ENCODE results near the gene PXDN. TPM values are rescaled to one million over a fixed set of nuclear protein-coding genes. Genes with fewer than 3 reads are reported as not detected.

Gene PXDN, protein sequence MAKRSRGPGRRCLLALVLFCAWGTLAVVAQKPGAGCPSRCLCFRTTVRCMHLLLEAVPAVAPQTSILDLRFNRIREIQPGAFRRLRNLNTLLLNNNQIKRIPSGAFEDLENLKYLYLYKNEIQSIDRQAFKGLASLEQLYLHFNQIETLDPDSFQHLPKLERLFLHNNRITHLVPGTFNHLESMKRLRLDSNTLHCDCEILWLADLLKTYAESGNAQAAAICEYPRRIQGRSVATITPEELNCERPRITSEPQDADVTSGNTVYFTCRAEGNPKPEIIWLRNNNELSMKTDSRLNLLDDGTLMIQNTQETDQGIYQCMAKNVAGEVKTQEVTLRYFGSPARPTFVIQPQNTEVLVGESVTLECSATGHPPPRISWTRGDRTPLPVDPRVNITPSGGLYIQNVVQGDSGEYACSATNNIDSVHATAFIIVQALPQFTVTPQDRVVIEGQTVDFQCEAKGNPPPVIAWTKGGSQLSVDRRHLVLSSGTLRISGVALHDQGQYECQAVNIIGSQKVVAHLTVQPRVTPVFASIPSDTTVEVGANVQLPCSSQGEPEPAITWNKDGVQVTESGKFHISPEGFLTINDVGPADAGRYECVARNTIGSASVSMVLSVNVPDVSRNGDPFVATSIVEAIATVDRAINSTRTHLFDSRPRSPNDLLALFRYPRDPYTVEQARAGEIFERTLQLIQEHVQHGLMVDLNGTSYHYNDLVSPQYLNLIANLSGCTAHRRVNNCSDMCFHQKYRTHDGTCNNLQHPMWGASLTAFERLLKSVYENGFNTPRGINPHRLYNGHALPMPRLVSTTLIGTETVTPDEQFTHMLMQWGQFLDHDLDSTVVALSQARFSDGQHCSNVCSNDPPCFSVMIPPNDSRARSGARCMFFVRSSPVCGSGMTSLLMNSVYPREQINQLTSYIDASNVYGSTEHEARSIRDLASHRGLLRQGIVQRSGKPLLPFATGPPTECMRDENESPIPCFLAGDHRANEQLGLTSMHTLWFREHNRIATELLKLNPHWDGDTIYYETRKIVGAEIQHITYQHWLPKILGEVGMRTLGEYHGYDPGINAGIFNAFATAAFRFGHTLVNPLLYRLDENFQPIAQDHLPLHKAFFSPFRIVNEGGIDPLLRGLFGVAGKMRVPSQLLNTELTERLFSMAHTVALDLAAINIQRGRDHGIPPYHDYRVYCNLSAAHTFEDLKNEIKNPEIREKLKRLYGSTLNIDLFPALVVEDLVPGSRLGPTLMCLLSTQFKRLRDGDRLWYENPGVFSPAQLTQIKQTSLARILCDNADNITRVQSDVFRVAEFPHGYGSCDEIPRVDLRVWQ (N-terminal part only)
- 10 to 100 TPM; 42.8 to 53.5 TPM for total RNA-seq
- polyA plus RNA-seq (ENCODE audit: insufficient read length in 2 of 2), result 10 to 100 TPM; 65.9 to 69.7 TPM
- long read RNA-seq, donor 1, partial matches to known transcripts, result 12 of 13 reads
- long read RNA-seq, donor 1, other reads (novel, unspliced or antisense), result 0 of 13 reads
- long read RNA-seq, donor 2, result 0 reads
- long read RNA-seq, donor 3, full-length matches to known transcripts, result 1 of 1 reads
- long read RNA-seq, donor 3, partial matches to known transcripts, result 0 of 1 reads
- long read RNA-seq, donor 3, other reads (novel, unspliced or antisense), result 0 of 1 reads
- long read RNA-seq, donor 4, full-length matches to known transcripts, result 5 of 44 reads
- long read RNA-seq, donor 4, partial matches to known transcripts, result 39 of 44 reads
- long read RNA-seq, donor 4, other reads (novel, unspliced or antisense), result 0 of 44 reads

GRCh38 chr2:1744446-1745170 lies at the start of gene PXDN:
Gene PXDN, minus strand, starts transcription at chr2:1744515. Its CDS starts 60 bp downstream, at chr2:1744455.
- 0% methylated on average over 68 of the region's 71 CpGs for WGBS (ENCODE audit: insufficient coverage)
- H3K4me3 ChIP-seq (ENCODE audit: low read depth, low read length), result peak within 1 kb of the TSS; percentile 62
- H3K9me3 ChIP-seq (ENCODE audit: control insufficient read depth, insufficient read depth, low read length), result no peaks in the 10 kb centered on the region
- DNase-seq (ENCODE audit: low read depth in 4 of 6, low spot score in 6 of 6), result peak in 3 of 6 donors; percentile 43 to 92 (median 90)
- H3K36me3 ChIP-seq (ENCODE audit: control insufficient read depth, insufficient read depth, low read length), result peaks cover 12% of the 10 kb centered on the region
- H3K27me3 ChIP-seq (ENCODE audit: control insufficient read depth, insufficient read depth, low read length), result no peaks in the 10 kb centered on the region
- peak within 1 kb of the TSS; percentile 85 for H3K27ac ChIP-seq (ENCODE audit: low read depth, low read length)
- H3K4me1 ChIP-seq (ENCODE audit: control insufficient read depth, insufficient read depth, low read length), result peaks cover 25% of the 10 kb centered on the region

- no peak overlapping the region for H3K4me3 ChIP-seq (ENCODE audit: low read depth, low read length)
- H3K27ac ChIP-seq (ENCODE audit: low read depth, low read length), result no peak overlapping the region
- peaks cover 24% of the 10 kb centered on the region for H3K4me1 ChIP-seq (ENCODE audit: control insufficient read depth, insufficient read depth, low read length)
- H3K9me3 ChIP-seq (ENCODE audit: control insufficient read depth, insufficient read depth, low read length), result no peaks in the 10 kb centered on the region
- 66% methylated on average over 17 of the region's 18 CpGs for WGBS (ENCODE audit: insufficient coverage)
- H3K36me3 ChIP-seq (ENCODE audit: control insufficient read depth, insufficient read depth, low read length), result peaks cover 43% of the 10 kb centered on the region
- no peak for DNase-seq (ENCODE audit: low read depth in 4 of 6, low spot score in 6 of 6)
- H3K27me3 ChIP-seq (ENCODE audit: control insufficient read depth, insufficient read depth, low read length), result no peaks in the 10 kb centered on the region
Observed at GRCh38 chr2:1793868-1794445, 49.6 kb upstream of the PXDN start.

DNA sequence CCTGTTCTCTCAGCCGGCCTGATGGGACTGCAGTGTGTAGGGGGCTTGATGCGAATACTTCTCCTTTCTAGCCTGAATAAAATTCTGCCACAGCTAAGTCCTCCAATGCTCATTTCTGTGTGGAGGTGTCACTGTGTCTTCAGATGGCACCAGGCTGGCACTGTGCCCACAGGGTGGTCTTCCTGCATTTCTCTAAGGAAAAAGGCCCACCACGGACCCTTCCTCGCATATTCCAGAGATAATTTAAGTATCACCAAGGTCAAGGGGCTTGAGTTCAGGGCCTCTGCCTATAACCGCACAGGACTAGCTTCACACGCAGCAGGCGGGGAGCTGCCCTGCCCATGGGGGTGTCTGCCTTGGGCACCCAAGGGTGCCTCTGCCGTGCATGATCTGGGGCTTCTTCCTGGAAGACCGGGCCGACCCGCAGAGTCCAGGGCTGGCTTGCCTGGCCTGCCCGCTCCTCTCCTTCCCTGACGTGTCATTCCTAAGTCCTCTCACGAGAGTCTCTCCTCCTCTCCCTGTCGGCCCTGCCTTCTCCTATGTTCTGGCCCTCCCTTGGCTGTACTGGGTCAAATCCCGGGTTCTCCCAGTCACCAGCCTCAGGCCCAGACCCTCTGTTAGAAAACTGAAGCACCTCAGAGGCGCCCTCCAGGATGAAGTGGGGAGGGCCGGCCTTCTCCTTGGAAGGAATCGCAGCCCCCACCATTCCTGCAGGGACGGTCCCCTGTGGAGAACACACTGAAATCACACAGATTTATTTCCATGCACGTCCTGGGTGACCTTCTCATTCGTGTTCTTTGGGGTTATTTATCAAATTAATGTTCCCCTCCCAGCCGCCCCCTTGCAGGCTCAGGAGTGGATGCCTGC lies 48.9 kb upstream of the PXDN start:
- no peak overlapping the region for H3K27ac ChIP-seq (ENCODE audit: low read depth, low read length)
- 80% methylated on average over 18 of the region's 23 CpGs for WGBS (ENCODE audit: insufficient coverage)

GRCh38 chr2:1791685-1792435 lies 47.5 kb upstream of the PXDN start:
- Histone ChIP-seq H3K4me1 (ENCODE audit: control insufficient read depth, insufficient read depth, low read length) (peaks cover 21% of the 10 kb centered on the region), H3K27me3 (ENCODE audit: control insufficient read depth, insufficient read depth, low read length) (no peaks in the 10 kb centered on the region), H3K36me3 (ENCODE audit: control insufficient read depth, insufficient read depth, low read length) (peaks cover 34% of the 10 kb centered on the region), H3K4me3 (ENCODE audit: low read depth, low read length) (no peak overlapping the region), H3K9me3 (ENCODE audit: control insufficient read depth, insufficient read depth, low read length) (no peaks in the 10 kb centered on the region), H3K27ac (ENCODE audit: low read depth, low read length) (no peak overlapping the region)
- WGBS (ENCODE audit: insufficient coverage), result 92% methylated on average over 11 of the region's 16 CpGs
- DNase-seq (ENCODE audit: low read depth in 4 of 6, low spot score in 6 of 6), result peak in 1 of 6 donors; percentile 47

More for the DNA sequence above, 48.9 kb upstream of the PXDN start:
- no peaks in the 10 kb centered on the region for H3K9me3 ChIP-seq (ENCODE audit: control insufficient read depth, insufficient read depth, low read length)
- H3K36me3 ChIP-seq (ENCODE audit: control insufficient read depth, insufficient read depth, low read length), result peaks cover 39% of the 10 kb centered on the region
- peaks cover 25% of the 10 kb centered on the region for H3K4me1 ChIP-seq (ENCODE audit: control insufficient read depth, insufficient read depth, low read length)
- no peak overlapping the region for H3K4me3 ChIP-seq (ENCODE audit: low read depth, low read length)
- no peaks in the 10 kb centered on the region for H3K27me3 ChIP-seq (ENCODE audit: control insufficient read depth, insufficient read depth, low read length)
- no peak for DNase-seq (ENCODE audit: low read depth in 4 of 6, low spot score in 6 of 6)

DNA sequence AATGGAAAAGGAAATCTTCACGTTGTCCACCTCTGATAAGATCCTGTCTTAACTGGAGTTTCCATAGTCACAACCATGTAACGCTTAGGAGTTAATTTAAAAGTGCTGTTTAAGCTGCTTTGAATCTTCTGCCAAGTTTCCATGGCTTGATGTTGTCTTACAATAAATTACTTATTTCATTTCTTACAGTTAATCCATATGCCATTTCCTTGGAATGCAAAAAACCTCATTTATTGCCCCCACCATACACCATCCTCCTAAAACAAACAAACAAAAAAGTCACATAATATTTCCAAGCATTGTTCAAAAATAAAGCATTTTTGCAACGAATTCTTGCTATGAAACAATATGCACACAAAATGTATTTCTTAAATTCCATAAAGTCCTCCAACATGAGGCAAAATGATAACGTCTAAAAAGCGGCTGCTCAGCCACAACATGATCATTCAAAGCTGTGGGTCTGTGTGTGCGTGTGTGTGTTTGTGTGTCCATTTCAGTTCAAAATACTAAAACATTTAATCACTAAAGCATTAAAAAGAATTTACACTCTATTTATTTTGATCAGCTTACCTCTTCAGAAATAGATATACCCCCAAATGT lies 46.8 kb upstream of the PXDN start:
- WGBS (ENCODE audit: insufficient coverage), result no CpG with 5 or more reads among the region's 6 CpGs
- no peak for DNase-seq (ENCODE audit: low read depth in 4 of 6, low spot score in 6 of 6)
- H3K9me3 ChIP-seq (ENCODE audit: control insufficient read depth, insufficient read depth, low read length), result no peaks in the 10 kb centered on the region
- no peaks in the 10 kb centered on the region for H3K27me3 ChIP-seq (ENCODE audit: control insufficient read depth, insufficient read depth, low read length)
- no peak overlapping the region for H3K4me3 ChIP-seq (ENCODE audit: low read depth, low read length)
- H3K4me1 ChIP-seq (ENCODE audit: control insufficient read depth, insufficient read depth, low read length), result peaks cover 14% of the 10 kb centered on the region
- H3K36me3 ChIP-seq (ENCODE audit: control insufficient read depth, insufficient read depth, low read length), result peaks cover 27% of the 10 kb centered on the region
- no peak overlapping the region for H3K27ac ChIP-seq (ENCODE audit: low read depth, low read length)

DNA sequence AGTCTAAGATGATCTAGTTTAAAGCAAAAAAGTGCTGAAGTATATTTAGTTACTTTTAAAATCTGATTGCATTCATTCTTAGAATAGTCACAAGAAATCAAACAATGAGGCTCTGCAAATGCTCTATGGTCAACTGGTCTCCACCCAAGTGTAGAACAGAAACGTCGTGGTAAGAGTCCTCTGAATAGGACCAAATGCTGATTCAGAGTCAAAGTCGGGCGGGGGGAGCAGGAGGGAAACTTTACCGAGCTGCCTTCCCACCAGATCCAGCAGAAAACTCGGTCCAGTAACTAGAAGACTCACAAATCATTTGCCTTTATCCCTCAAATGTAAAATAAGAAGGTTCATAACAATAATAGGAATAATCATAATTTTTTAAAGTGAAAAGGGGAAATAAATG lies 46.2 kb upstream of the PXDN start:
- peaks cover 14% of the 10 kb centered on the region for H3K4me1 ChIP-seq (ENCODE audit: control insufficient read depth, insufficient read depth, low read length)
- WGBS (ENCODE audit: insufficient coverage), result 43% methylated on average over 2 of the region's 6 CpGs
- DNase-seq (ENCODE audit: low read depth in 4 of 6, low spot score in 6 of 6), result no peak

GRCh38 chr2:1789610-1790009 lies 45.3 kb upstream of the PXDN start:
- peaks cover 14% of the 10 kb centered on the region for H3K4me1 ChIP-seq (ENCODE audit: control insufficient read depth, insufficient read depth, low read length)
- no peak for DNase-seq (ENCODE audit: low read depth in 4 of 6, low spot score in 6 of 6)
- H3K27me3 ChIP-seq (ENCODE audit: control insufficient read depth, insufficient read depth, low read length), result no peaks in the 10 kb centered on the region
- 85% methylated on average over 5 of the region's 11 CpGs for WGBS (ENCODE audit: insufficient coverage)
- peaks cover 20% of the 10 kb centered on the region for H3K36me3 ChIP-seq (ENCODE audit: control insufficient read depth, insufficient read depth, low read length)
- no peak overlapping the region for H3K4me3 ChIP-seq (ENCODE audit: low read depth, low read length)
- no peak overlapping the region for H3K27ac ChIP-seq (ENCODE audit: low read depth, low read length)
- H3K9me3 ChIP-seq (ENCODE audit: control insufficient read depth, insufficient read depth, low read length), result no peaks in the 10 kb centered on the region

More for the DNA sequence above, 46.2 kb upstream of the PXDN start:
- Histone ChIP-seq H3K36me3 (ENCODE audit: control insufficient read depth, insufficient read depth, low read length) (peaks cover 26% of the 10 kb centered on the region), H3K27ac (ENCODE audit: low read depth, low read length) (no peak overlapping the region), H3K27me3 (ENCODE audit: control insufficient read depth, insufficient read depth, low read length) (no peaks in the 10 kb centered on the region), H3K4me3 (ENCODE audit: low read depth, low read length) (no peak overlapping the region), H3K9me3 (ENCODE audit: control insufficient read depth, insufficient read depth, low read length) (no peaks in the 10 kb centered on the region)

Data from spinal cord (tissue), 10 donors.